H9 (cell line): ENCODE results near the gene ADI1. TPM values are rescaled to one million over a fixed set of nuclear protein-coding genes. Genes with fewer than 3 reads are reported as not detected.

ENCODE experiments used
- DNase-seq: peaks from one replicate; pipeline ENCODE4 v3.0.0-alpha.2; 2017
- H2AFZ ChIP-seq: one replicate; pipeline ENCODE4 v1.6.1; 2013; ENCODE audit warnings: mild to moderate bottlenecking, low read length, control low read depth, moderate library complexity
- H2AK5ac ChIP-seq: 2 replicates; pipeline ENCODE4 v1.6.1; 2013; ENCODE audit warnings: low read length, control low read depth, mixed read lengths; ENCODE audit not compliant: insufficient read length
- H2BK120ac ChIP-seq: one replicate; pipeline ENCODE4 v1.6.1; 2013; ENCODE audit warnings: low read depth, mild to moderate bottlenecking, low read length, control low read depth, inconsistent platforms; ENCODE audit not compliant: poor library complexity, severe bottlenecking
- H2BK12ac ChIP-seq: 2 replicates; pipeline ENCODE4 v1.6.1; 2013; ENCODE audit warnings: low read length, control low read depth, mixed read lengths, low read depth; ENCODE audit not compliant: insufficient read length
- H2BK15ac ChIP-seq: 2 replicates; pipeline ENCODE4 v1.6.1; 2013; ENCODE audit warnings: low read depth, low read length, control low read depth
- H2BK20ac ChIP-seq: one replicate; pipeline ENCODE4 v1.6.1; 2013; ENCODE audit warnings: low read depth, mild to moderate bottlenecking, low read length, control low read depth, inconsistent platforms; ENCODE audit not compliant: poor library complexity, severe bottlenecking
- H2BK5ac ChIP-seq: 2 replicates; pipeline ENCODE4 v1.6.1; 2013; ENCODE audit warnings: low read length, control low read depth, mixed read lengths; ENCODE audit not compliant: insufficient read length
- H3K14ac ChIP-seq: 2 replicates; pipeline ENCODE4 v1.6.1; 2013; ENCODE audit warnings: low read length, control low read depth; ENCODE audit not compliant: insufficient read depth
- H3K18ac ChIP-seq: 2 replicates; pipeline ENCODE4 v1.6.1; 2013; ENCODE audit warnings: low read depth, mild to moderate bottlenecking, mixed read lengths, low read length, control low read depth; ENCODE audit not compliant: insufficient read length
- H3K23ac ChIP-seq: 2 replicates; pipeline ENCODE4 v1.6.1; 2013; ENCODE audit warnings: low read length, control low read depth, mixed read lengths, low read depth; ENCODE audit not compliant: insufficient read length
- H3K23me2 ChIP-seq: 2 replicates; pipeline ENCODE4 v1.6.1; 2013; ENCODE audit warnings: low read depth, mild to moderate bottlenecking, mixed read lengths, low read length, control low read depth; ENCODE audit not compliant: insufficient read length, poor library complexity, severe bottlenecking
- H3K27ac ChIP-seq: 2 replicates; pipeline ENCODE4 v1.5.1; 2013; ENCODE audit warnings: low read length, control low read depth, mixed read lengths, low read depth; ENCODE audit not compliant: insufficient read length
- H3K27me3 ChIP-seq: 2 replicates; pipeline ENCODE4 v1.6.1; 2013; ENCODE audit warnings: low read length, control low read depth, inconsistent platforms; ENCODE audit not compliant: insufficient read depth
- H3K4ac ChIP-seq: 2 replicates; pipeline ENCODE4 v1.6.1; 2013; ENCODE audit warnings: low read depth, mild to moderate bottlenecking, control low read depth, inconsistent platforms, low read length, moderate library complexity
- H3K4me1 ChIP-seq: 2 replicates; pipeline ENCODE4 v1.6.1; 2013; ENCODE audit warnings: low read length, control low read depth, inconsistent platforms; ENCODE audit not compliant: insufficient read depth
- H3K4me2 ChIP-seq: 2 replicates; pipeline ENCODE4 v1.6.1; 2013; ENCODE audit warnings: low read length, control low read depth, mixed read lengths; ENCODE audit not compliant: insufficient read length, insufficient read depth
- H3K56ac ChIP-seq: 2 replicates; pipeline ENCODE4 v1.6.1; 2013; ENCODE audit warnings: low read depth, mild to moderate bottlenecking, mixed read lengths, low read length, control low read depth; ENCODE audit not compliant: insufficient read length
- H3K79me1 ChIP-seq: 2 replicates; pipeline ENCODE4 v1.6.1; 2013; ENCODE audit warnings: low read depth, mild to moderate bottlenecking, moderate library complexity, low read length, control low read depth, inconsistent platforms; ENCODE audit not compliant: insufficient read depth, poor library complexity, severe bottlenecking
- H3K79me2 ChIP-seq: 2 replicates; pipeline ENCODE4 v1.6.1; 2013; ENCODE audit warnings: low read length, control low read depth, inconsistent platforms; ENCODE audit not compliant: insufficient read depth
- H3K9ac ChIP-seq: 2 replicates; pipeline ENCODE4 v1.6.1; 2013; ENCODE audit warnings: low read length, control low read depth, mixed read lengths; ENCODE audit not compliant: insufficient read length; ENCODE audit errors: extremely low read depth
- H3K9me3 ChIP-seq: one replicate; pipeline ENCODE4 v1.6.1; 2013; ENCODE audit warnings: low read depth, low read length, inconsistent platforms; ENCODE audit not compliant: control insufficient read depth
- H3T11ph ChIP-seq: one replicate; pipeline ENCODE4 v1.6.1; 2013; ENCODE audit warnings: mild to moderate bottlenecking, low read length, control low read depth, inconsistent platforms
- H4K20me1 ChIP-seq: one replicate; pipeline ENCODE4 v1.6.1; 2013; ENCODE audit not compliant: control insufficient read depth, insufficient read length, insufficient read depth
- H4K5ac ChIP-seq: 2 replicates; pipeline ENCODE4 v1.6.1; 2013; ENCODE audit warnings: low read depth, mild to moderate bottlenecking, mixed read lengths, low read length, control low read depth; ENCODE audit not compliant: insufficient read length
- H4K8ac ChIP-seq: replicated peaks from 2 replicates; pipeline ENCODE4 v1.6.1; 2013; ENCODE audit warnings: low read length, control low read depth, mixed read lengths, low read depth; ENCODE audit not compliant: insufficient read length
- H4K91ac ChIP-seq: 2 replicates; pipeline ENCODE4 v1.6.1; 2013; ENCODE audit warnings: low read depth, mild to moderate bottlenecking, moderate library complexity, mixed read lengths, low read length, control low read depth; ENCODE audit not compliant: insufficient read length
- H3K27ac Mint-ChIP-seq, 3 experiments: 2 replicates in 2 of 3; 3 replicates in 1 of 3; pipeline ENCODE4 v1.8.0; 2020 to 2021; ENCODE audit warnings: mixed read lengths in 3 of 3, mild to moderate bottlenecking in 1 of 3, moderate library complexity in 1 of 3
- H3K27me3 Mint-ChIP-seq: 2 replicates; pipeline ENCODE4 v1.8.0; 2021; ENCODE audit warnings: low read depth, mild to moderate bottlenecking, moderate library complexity, mixed read lengths
- H3K36me3 Mint-ChIP-seq, 3 experiments: 2 replicates in 2 of 3; 3 replicates in 1 of 3; pipeline ENCODE4 v1.8.0; 2020 to 2021; ENCODE audit warnings: low read depth in 3 of 3, mixed read lengths in 3 of 3; ENCODE audit not compliant: insufficient read depth in 1 of 3
- H3K4me1 Mint-ChIP-seq, 2 experiments: 2 replicates each; pipeline ENCODE4 v1.8.0; 2020; ENCODE audit warnings: mixed read lengths in 2 of 2
- H3K4me3 Mint-ChIP-seq, 2 experiments: 2 replicates in 1 of 2; 3 replicates in 1 of 2; pipeline ENCODE4 v1.8.0; 2020 to 2021; ENCODE audit warnings: mild to moderate bottlenecking in 2 of 2, mixed read lengths in 2 of 2, moderate library complexity in 1 of 2
- H3K9me3 Mint-ChIP-seq, 2 experiments: 2 replicates in 1 of 2; 3 replicates in 1 of 2; pipeline ENCODE4 v1.8.0; 2020; ENCODE audit warnings: mild to moderate bottlenecking in 2 of 2, mixed read lengths in 2 of 2, moderate library complexity in 1 of 2
- CTCF ChIP-seq: fragments of 200-600 bp; sonication (generic); conservative IDR thresholded peaks from 3 replicates; pipeline ENCODE4 v1.8.0; 2021; ENCODE audit warnings: antibody characterized with exemption, mild to moderate bottlenecking
- WGBS: extraction: QIAGEN DNeasy Blood & Tissue Kit; methylation state at CpG from one replicate; pipeline ENCODE4 v1.1.7; 2013; ENCODE audit warnings: missing lambda C conversion rate, low lambda C conversion rate, mixed read lengths; ENCODE audit not compliant: insufficient read length; ENCODE audit errors: extremely low coverage; 5-methylcytosine and 5-hydroxymethylcytosine counted together
- total RNA-seq: library from RNA; stranded (reverse); gene quantifications from 2 replicates; pipeline ENCODE4 v1.2.1, GENCODE V29; 2021

ADI1 gene
- total RNA-seq, 1 experiment from 2014 or later = 23.4 TPM

DNA sequence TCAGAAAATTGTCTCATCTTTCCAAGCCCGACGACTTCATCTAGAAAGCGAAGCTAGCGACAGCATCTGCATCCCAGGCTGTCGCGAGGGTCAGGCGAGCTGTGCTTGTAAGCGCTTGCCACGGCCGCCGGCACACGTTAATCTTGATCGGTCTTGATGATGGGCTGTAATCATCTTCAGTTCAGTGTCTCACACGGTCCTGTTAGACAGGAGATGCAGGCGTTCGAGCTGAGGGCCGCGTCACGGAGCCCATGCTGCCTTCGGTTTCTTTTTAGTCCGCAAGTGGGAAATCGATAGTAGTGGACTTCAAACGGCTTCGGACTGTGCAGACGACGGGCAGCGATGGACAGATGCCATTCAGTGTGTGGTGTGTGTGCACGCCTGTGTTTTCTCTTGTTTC, 43.6 kb downstream of the ADI1 start:
- no CpG with 5 or more reads among the region's 28 CpGs for WGBS
- H3K79me1 ChIP-seq = no peaks in the 10 kb centered on the region
- H3K23ac ChIP-seq = no peak overlapping the region
- no peaks in the 10 kb centered on the region for H4K20me1 ChIP-seq
- H3K9me3 ChIP-seq = no peaks in the 10 kb centered on the region
- no peak for DNase-seq
- peaks cover 9 to 13% of the 10 kb centered on the region in 2 experiments for H3K4me1 Mint-ChIP-seq
- peaks cover 3 to 38% (median 22%) of the 10 kb centered on the region in 3 experiments; a peak in 6 of 7 replicates for H3K36me3 Mint-ChIP-seq
- no peaks in the 10 kb centered on the region for H3K27me3 Mint-ChIP-seq
- no peak overlapping the region for H3T11ph ChIP-seq
- H2BK15ac ChIP-seq = no peak overlapping the region
- H3K18ac ChIP-seq = no peak overlapping the region
- no peak overlapping the region for H2AFZ ChIP-seq
- H3K14ac ChIP-seq = no peak overlapping the region
- no peak overlapping the region for H2BK12ac ChIP-seq
- no peak overlapping the region for H4K8ac ChIP-seq
- no peak overlapping the region for H3K27ac Mint-ChIP-seq
- no peak overlapping the region for H3K4me3 Mint-ChIP-seq
- no peaks in the 10 kb centered on the region for H3K27me3 ChIP-seq
- H3K79me2 ChIP-seq = no peaks in the 10 kb centered on the region
- H2BK120ac ChIP-seq = no peak overlapping the region
- no peaks in the 10 kb centered on the region for H3K23me2 ChIP-seq
- H3K9me3 Mint-ChIP-seq = no peaks in the 10 kb centered on the region
- H2AK5ac ChIP-seq = no peak overlapping the region
- TF ChIP-seq CTCF = no peak
- H3K4me2 ChIP-seq = no peak overlapping the region
- H3K4ac ChIP-seq = no peak overlapping the region
- no peaks in the 10 kb centered on the region for H3K4me1 ChIP-seq
- H2BK5ac ChIP-seq = no peak overlapping the region
- H4K5ac ChIP-seq = no peak overlapping the region
- no peak overlapping the region for H3K56ac ChIP-seq
- no peak overlapping the region for H3K27ac ChIP-seq
- no peak overlapping the region for H4K91ac ChIP-seq
- no peak overlapping the region for H3K9ac ChIP-seq
- no peak overlapping the region for H2BK20ac ChIP-seq
